B cell (primary cell): ENCODE results near the gene PAK1IP1.

Source experiments
- EZH2 ChIP-seq: IDR thresholded peaks from 2 replicates; pipeline ENCODE4 v1.6.1; 2012; ENCODE audit warnings: borderline replicate concordance, low read depth, mild to moderate bottlenecking, moderate library complexity, low read length; ENCODE audit not compliant: insufficient read depth, poor library complexity, severe bottlenecking
- TF ChIP-seq, protein P1 (sequence below): fragments of 200-600 bp; IDR thresholded peaks from one replicate; pipeline ENCODE4 v1.8.0; 2022; ENCODE audit warnings: antibody characterized with exemption, mild to moderate bottlenecking

DNA sequence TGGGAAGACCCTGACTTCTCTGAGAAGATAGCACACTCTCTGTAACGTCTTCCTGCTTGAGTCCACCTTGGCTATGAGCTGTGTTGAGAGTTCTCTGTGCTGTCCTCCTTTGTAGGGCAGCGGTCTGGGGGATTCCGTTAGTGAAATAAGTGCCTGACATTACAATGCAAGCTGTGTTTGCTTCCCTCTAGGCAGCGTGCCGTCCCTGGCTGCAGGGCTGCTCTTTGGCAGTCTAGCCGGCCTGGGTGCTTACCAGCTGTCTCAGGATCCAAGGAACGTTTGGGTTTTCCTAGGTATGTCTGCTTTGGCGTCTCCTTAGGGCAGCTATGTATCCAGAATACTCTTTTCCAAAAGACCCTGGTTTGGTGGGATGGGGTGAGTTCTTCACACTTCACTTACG lies 30.9 kb downstream of the PAK1IP1 start:
- TF ChIP-seq, protein P1, sequence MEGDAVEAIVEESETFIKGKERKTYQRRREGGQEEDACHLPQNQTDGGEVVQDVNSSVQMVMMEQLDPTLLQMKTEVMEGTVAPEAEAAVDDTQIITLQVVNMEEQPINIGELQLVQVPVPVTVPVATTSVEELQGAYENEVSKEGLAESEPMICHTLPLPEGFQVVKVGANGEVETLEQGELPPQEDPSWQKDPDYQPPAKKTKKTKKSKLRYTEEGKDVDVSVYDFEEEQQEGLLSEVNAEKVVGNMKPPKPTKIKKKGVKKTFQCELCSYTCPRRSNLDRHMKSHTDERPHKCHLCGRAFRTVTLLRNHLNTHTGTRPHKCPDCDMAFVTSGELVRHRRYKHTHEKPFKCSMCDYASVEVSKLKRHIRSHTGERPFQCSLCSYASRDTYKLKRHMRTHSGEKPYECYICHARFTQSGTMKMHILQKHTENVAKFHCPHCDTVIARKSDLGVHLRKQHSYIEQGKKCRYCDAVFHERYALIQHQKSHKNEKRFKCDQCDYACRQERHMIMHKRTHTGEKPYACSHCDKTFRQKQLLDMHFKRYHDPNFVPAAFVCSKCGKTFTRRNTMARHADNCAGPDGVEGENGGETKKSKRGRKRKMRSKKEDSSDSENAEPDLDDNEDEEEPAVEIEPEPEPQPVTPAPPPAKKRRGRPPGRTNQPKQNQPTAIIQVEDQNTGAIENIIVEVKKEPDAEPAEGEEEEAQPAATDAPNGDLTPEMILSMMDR, result no peak
- TF ChIP-seq EZH2, result no peak
